ENCODE data around the gene LIME1.
"Not testable (repeated sequence)": the region's sequence is repeated elsewhere in the genome, so short reads cannot be mapped to it uniquely, and the experiment has no call there.

LIME1 gene

DNA sequence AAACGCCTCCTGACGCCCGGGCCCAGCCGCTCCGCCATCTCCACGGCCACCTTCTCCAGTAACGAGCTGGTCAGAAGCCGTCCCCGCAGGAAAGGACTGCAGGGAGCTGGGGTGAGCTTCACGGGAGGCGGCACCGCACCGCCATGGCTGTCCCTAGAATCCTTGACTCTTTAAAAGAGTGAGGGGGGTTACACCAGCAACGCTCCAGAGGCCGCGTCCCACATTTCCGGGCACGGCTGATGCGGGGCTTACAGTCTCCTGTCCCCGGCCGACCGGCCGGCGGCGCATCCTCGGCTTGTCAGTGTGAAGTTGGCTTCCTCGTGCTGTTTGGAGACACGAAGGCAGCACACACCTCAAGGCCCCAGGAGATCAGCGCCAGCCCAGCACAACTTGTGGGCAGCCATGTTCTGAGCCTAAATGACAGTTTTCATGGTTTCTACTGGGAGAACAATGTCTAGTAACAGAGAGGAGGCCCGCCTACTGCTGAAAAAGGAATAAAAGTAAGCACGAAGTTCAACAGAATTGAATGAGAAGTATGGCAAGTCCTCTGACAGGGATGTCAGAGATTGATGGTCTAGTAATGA is 33.5 kb downstream of the LIME1 start:
- no peak for TF ChIP-seq ZFX (IDR thresholded peaks at IDR 0.05; ENCODE audit: borderline replicate concordance)
- TF ChIP-seq, protein P1, sequence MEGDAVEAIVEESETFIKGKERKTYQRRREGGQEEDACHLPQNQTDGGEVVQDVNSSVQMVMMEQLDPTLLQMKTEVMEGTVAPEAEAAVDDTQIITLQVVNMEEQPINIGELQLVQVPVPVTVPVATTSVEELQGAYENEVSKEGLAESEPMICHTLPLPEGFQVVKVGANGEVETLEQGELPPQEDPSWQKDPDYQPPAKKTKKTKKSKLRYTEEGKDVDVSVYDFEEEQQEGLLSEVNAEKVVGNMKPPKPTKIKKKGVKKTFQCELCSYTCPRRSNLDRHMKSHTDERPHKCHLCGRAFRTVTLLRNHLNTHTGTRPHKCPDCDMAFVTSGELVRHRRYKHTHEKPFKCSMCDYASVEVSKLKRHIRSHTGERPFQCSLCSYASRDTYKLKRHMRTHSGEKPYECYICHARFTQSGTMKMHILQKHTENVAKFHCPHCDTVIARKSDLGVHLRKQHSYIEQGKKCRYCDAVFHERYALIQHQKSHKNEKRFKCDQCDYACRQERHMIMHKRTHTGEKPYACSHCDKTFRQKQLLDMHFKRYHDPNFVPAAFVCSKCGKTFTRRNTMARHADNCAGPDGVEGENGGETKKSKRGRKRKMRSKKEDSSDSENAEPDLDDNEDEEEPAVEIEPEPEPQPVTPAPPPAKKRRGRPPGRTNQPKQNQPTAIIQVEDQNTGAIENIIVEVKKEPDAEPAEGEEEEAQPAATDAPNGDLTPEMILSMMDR (IDR thresholded peaks at IDR 0.05) = no peak
- H3K27ac ChIP-seq = no peak overlapping the region

DNA sequence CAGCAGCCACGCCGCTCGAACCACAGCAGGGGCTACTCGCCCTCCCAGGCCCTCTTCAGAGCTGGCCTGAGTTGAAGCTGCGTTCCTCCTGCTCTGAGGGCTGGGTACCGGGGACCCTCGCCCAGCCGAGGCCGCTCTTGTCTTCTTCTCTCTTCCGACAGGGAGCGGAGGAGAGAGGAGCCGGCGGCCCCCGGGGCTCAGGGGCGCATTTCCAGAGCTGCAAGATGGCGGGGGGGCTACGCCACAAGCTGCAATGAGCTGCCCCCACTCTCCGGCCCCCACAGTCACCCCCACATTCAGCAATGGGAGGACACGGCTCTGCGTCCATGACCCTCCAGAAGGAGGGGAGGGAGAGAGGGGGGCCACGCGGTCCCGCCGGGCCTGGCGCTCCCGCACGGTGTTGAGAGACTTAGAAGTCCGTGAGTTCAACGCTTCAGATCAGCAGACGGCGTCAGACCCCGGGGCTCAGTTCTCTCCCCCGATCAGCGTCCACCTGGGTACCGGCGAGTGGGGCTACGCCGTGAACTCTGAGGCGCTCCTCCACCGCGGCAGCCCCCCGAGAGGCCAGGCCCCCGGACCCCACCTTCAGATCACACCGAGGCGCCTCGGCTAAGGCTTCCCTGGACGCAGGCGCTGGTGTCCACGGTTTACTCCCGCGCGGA is 34.7 kb downstream of the LIME1 start:
- no peak for TF ChIP-seq ZFX (IDR thresholded peaks at IDR 0.05; ENCODE audit: borderline replicate concordance)
- TF ChIP-seq, protein P1 (IDR thresholded peaks at IDR 0.05) = no peak

DNA sequence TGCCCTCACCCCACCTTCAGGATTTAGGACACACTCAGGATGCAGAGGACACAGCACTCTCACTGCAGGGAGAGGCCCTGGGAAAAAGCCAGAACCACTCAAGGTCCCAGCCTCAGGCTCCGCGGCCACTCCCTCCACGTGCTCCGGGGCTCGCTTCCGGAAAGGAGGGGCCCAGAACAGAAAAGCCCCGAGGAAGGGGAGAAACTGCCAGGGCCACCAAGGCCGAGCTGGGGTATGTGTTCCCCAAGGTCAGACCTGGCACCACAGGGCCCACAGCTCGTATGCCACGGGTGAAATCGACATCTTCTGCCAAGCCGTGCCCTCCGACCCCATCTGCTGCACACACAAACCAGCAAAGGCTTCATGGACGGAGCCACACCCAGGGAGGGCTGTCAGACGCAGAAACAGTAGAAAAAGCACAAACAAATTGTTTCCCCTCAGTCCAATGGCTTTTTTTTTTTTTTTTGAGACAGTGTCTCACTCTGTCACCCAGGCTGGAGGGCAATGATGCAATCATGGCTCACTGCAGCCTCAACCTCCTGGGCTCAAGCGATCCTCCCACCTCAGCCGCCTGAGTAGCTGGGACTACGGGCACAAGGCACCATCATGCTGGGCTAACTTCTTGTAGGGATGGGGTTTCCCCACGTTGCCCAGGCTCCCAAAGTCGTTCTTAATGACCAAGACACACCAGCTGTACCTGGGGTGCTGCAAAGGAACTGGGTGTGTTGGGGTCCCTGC is 36.5 kb downstream of the LIME1 start:
- TF ChIP-seq ZFX (IDR thresholded peaks at IDR 0.05; ENCODE audit: borderline replicate concordance) = no peak
- TF ChIP-seq, protein P1 (IDR thresholded peaks at IDR 0.05) = no peak
- H3K27ac ChIP-seq = no peak overlapping the region

More for the DNA sequence above, 34.7 kb downstream of the LIME1 start:
- H3K27ac ChIP-seq = no peak overlapping the region

DNA sequence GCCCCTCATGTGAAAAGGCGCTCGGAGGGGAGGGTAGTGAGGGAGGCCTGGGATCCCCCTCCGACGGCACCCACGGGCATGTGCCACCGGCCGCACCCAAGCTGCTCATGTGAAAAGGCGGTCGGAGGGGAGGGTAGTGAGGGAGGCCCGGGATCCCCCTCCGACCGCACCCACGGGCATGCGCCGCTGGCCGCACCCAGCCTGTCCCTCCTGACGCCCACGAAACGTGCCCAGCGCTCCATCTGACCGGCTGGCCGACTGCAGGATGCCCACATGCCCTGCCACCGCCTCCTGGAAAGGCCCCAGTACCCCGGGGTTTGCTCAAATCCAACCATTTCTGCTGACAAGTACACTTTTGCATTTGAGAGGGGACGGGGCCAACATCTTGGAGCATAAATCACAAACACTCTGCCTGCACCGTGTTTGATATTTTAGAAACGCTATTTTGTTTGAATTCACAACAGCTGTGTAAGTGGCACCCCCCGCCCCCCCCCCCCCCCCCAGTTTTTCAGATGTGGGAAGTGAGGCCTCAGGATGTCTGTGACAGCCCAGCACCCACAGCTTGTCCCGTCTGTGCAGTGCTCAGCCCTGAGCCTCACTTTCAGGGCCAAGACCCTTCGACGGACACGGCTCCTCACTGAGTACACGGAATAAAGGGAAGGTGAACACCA is 37.2 kb downstream of the LIME1 start:
- no peak overlapping the region for H3K27ac ChIP-seq
- TF ChIP-seq, protein P1 (IDR thresholded peaks at IDR 0.05) = no peak
- no peak for TF ChIP-seq ZFX (IDR thresholded peaks at IDR 0.05; ENCODE audit: borderline replicate concordance)

DNA sequence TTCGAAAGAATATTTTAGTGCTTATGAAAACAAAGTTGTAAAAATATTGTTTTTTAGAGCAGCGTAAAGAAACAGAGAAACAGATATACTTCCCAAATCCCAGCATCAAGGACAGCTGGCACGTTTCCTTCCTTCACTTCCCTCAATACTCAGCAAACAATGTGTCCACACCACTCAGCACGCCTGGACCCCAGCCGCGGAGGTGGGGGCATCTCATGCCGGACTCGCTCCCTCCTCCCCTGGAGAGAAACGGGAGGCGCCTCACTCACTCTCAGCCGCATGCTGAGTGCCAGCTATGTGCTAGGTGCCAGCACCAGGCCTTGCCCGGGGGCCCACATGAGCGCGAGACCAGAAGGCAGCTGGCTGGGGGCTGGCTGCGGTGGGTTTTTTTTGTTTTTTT is 37.8 kb downstream of the LIME1 start:
- TF ChIP-seq, protein P1 (IDR thresholded peaks at IDR 0.05) = no peak
- no peak for TF ChIP-seq ZFX (IDR thresholded peaks at IDR 0.05; ENCODE audit: borderline replicate concordance)

DNA sequence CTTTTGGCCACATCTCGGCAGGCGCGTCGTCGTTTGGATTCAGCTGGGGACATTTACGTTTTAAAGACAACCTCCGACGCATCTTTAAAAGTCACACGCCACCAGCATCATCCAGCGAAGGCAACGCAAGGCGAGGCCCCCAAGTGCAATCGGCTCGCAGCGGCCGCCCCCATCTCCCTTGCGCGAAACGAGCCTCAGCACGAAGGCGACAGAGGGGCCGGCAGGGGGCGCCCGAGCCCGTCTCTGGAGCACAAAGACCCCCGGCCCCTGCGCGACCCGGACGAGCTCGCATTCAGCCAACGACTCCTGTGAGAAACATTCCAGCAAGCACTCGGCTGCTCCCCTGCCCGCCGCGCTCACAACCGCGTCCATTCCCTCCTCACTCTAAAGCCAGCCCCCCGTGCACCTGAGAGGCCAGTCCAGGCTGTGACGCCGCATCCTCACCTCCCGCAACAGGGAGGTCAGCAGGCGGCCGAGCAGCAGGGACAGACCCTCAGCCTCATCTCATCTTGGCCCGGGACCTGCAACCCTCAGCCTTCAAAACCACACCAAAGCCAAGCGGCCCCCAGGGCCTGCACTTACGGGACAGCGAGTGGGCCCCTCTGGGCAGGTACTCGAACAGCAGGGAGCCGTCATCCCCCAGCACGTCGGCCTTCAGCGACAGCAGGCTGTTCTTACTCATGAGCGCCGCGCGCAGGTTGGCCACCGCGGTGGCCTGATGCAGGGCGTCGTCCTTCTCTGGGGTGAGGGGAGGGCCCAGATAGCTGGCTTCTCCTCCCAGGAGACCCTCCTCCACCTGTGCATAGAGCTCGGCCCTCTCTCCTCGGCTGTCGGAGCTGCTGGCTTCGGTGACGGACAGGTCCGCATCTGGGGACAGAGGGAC is 38.9 kb downstream of the LIME1 start:
- no peak overlapping the region for H3K27ac ChIP-seq
- TF ChIP-seq, protein P1 (IDR thresholded peaks at IDR 0.05) = peak; percentile 92
- TF ChIP-seq ZFX (IDR thresholded peaks at IDR 0.05; ENCODE audit: borderline replicate concordance) = no peak

More for the DNA sequence above, 37.8 kb downstream of the LIME1 start:
- H3K27ac ChIP-seq = no peak overlapping the region

DNA sequence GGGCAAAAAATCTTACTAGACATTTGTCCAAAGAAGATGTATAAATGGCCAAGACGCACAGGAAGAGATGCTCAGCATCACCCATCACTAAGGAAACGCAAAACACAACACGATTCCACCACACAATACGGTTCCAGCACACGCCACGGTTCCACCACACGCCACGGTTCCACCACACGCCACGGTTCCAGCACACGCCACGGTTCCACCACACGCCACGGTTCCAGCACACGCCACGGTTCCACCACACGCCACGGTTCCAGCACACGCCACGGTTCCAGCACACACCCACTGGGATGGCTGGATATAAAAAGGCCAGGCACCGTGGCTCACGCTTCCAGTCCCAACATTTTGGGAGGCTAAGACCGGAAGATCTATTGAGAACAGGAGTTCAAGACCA is 40.4 kb downstream of the LIME1 start:
- not testable (repeated sequence) for H3K27ac ChIP-seq
